NCI-H146 treated with DMSO at 0.1 percent for 48 hours (cell line): Measurements from ENCODE around the gene HIP1R.
"Not testable (repeated sequence)": the region's sequence is repeated elsewhere in the genome, so short reads cannot be mapped to it uniquely, and the experiment has no call there.

Experiments
- DNase-seq: peaks from one replicate; lab custom pipeline; 2025; ENCODE audit not compliant: unreplicated experiment; lab: John Stamatoyannopoulos, UW

HIP1R gene

GRCh38 chr12:122834921-122835749 is at the start of gene HIP1R:
HIP1R (plus strand) TSS chr12:122835457; CDS start chr12:122835551, 94 bp downstream.
- DNase-seq, result no peak

- DNase-seq, result no peak
These were observed 49.8 kb upstream of the HIP1R start for GRCh38 chr12:122785503-122785902.

- no peak for DNase-seq
These were observed 46.9 kb upstream of the HIP1R start for GRCh38 chr12:122788387-122788786.

GRCh38 chr12:122789637-122790036 is 45.6 kb upstream of the HIP1R start:
- no peak for DNase-seq

- no peak for DNase-seq
These were observed 44.7 kb upstream of the HIP1R start for GRCh38 chr12:122790393-122791075.

GRCh38 chr12:122793685-122794106 is 41.6 kb upstream of the HIP1R start:
- DNase-seq, result peak; percentile 12

- no peak for DNase-seq
These were observed 39.5 kb upstream of the HIP1R start for GRCh38 chr12:122795807-122796206.

GRCh38 chr12:122799641-122800243 is 35.5 kb upstream of the HIP1R start:
- DNase-seq, result no peak

GRCh38 chr12:122803937-122804336 is 31.3 kb upstream of the HIP1R start:
- DNase-seq, result no peak

- not testable (repeated sequence) for DNase-seq
These were observed 30.3 kb upstream of the HIP1R start for GRCh38 chr12:122804957-122805356.

- no peak for DNase-seq
These were observed 27.6 kb upstream of the HIP1R start for GRCh38 chr12:122807651-122808050.

- DNase-seq, result no peak
These were observed 23.5 kb upstream of the HIP1R start for GRCh38 chr12:122811777-122812176.

- no peak for DNase-seq
These were observed 21.9 kb upstream of the HIP1R start for GRCh38 chr12:122813310-122813713.

GRCh38 chr12:122819209-122819785 is 16.0 kb upstream of the HIP1R start:
- no peak for DNase-seq

- DNase-seq, result no peak
These were observed 15.1 kb upstream of the HIP1R start for GRCh38 chr12:122820138-122820537.

- DNase-seq, result no peak
These were observed 14.4 kb upstream of the HIP1R start for GRCh38 chr12:122820838-122821271.

- DNase-seq, result no peak
These were observed 11.8 kb upstream of the HIP1R start for GRCh38 chr12:122823429-122823828.

GRCh38 chr12:122825773-122826724 is 9.2 kb upstream of the HIP1R start:
- peak; percentile 19 for DNase-seq

GRCh38 chr12:122827258-122827657 is 8.0 kb upstream of the HIP1R start:
- no peak for DNase-seq

GRCh38 chr12:122830517-122831214 is 4.6 kb upstream of the HIP1R start:
- no peak for DNase-seq
